G401.6 (cell line): ENCODE results near the gene CEBPA.

Experiments used
- FAIRE-seq: peaks from 2 replicates; lab custom pipeline; 2012; peaks lifted over from hg19 to GRCh38; lab: Jason Lieb, UNC

Gene CEBPA

DNA sequence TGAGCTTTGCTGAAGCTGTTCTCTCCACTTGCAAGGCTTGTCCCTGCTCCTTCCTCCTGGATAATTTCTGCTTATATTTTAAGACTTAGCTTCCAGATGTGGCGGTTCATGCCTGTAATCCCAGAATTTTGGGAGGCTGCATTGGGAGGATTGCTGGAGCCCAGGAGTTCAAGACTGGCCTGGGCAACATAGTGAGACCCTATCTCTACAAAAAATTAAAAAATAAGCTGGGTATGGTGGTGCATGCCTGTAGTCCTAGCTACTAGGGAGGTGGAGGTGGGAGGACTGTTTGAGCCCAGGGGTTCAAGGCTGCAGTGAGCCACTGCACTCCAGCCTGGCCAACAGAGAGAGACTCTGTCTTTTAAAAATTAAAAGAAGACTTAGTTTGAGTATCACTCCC is 31.6 kb downstream of the CEBPA start:
- no peak for FAIRE-seq

DNA sequence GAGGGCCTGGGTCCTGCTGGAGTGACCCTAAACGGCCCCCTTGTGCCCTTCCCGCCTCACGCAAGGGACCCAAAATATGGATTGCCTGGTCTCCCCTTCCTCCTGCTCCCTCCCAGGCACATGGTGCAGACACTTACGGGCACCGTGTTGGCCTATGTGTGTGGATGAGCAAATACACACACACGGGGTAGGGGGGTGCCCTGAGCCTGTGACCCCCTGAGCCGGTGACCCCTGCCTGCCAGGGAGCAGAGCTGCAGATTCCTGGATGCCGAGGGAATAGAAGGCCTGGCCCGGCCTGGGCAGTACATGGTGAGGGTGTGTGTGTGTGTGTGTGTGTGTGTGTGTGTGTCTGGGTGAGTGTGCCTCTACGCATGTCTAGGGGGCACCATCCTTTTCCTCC is 33.3 kb downstream of the CEBPA start:
- no peak for FAIRE-seq

- FAIRE-seq = no peak
Measured at GRCh38 chr19:33268162-33268991, 34.0 kb downstream of the CEBPA start.

- no peak for FAIRE-seq
Measured at GRCh38 chr19:33267706-33268105, 34.6 kb downstream of the CEBPA start.

DNA sequence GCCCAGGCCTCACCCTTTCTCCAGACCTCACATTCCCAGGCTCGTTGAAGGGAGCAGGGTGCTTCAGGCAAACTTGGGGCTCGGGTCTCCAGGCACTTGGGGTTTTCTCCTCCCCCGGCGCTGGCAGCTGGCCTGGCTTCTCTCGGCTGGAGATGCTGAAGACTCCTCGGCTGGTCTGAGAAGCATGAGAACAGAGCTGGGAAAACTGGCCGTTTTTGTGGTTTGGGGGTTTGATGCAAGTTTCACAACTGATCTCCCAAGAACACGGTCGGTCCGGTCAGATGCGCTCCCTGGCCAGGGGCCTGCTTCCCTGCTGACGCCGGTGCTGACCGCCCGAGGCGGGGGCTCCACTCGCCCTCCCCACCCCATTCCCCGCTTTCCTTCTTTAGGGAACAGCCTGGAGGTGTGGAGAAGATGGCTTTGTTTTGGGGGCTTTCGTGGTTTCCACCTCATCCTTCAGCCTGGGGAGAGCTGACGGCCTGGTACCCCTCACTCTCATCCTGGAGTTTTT is 35.3 kb downstream of the CEBPA start:
- FAIRE-seq = no peak

DNA sequence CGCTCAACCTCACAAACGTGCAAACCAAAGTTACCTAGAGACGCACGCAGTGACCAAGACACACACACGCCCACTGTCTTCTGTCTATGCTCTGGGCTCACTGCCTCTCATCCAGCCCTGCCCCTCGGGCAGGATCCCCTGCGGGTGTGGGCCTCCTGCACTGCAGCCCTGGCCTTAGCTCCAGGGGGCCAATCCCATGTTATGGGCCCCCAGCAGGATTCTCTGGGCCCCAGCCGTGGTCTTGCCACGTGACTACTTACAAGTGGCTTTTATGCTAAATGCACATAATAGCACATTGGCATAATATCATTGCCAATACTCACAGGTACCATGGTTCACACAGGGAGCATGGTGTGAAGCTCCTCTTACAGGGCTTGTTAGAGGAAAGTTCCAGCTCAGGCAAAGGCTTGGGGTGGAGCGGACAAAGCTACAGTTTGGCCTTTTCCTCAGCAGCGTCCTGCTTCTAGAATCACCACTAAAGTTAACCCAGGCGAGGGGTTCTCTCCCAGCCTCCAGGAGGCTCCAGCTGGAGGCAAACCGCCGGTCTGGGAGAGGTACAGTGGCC is 37.4 kb downstream of the CEBPA start:
- no peak for FAIRE-seq

DNA sequence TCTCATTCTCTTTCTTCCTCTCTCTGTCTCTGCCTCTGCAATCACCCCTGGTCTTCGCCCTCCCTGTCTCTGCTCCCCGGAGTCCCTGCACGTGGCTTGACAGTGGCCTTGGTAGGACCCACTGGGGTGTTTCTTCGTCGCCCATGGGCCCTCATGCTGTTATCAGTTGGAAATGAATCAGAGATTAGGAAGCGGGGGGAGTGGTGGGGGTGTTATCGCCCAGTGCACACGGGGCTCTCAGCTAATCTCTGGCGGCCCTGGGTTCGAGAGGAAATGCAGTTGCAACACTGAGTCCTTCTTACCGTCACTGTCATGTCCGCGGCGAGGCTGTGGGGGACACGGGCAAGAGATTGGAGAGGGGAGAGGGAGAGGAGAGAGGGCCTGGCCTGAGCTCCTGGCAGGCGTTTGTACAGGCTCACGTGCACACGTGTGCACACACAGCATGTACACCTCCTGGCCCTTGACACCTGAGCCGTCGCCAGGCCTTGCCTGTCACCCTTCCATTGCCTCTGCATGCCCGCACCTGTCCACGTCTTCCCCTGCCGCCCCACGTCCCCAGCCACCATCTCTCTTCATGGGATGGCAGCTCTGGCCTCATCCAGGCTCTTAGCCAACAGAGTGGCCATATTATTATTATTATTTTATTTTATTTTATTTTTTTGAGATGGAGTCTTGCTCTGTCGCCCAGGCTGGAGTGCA is 38.9 kb downstream of the CEBPA start:
- no peak for FAIRE-seq

DNA sequence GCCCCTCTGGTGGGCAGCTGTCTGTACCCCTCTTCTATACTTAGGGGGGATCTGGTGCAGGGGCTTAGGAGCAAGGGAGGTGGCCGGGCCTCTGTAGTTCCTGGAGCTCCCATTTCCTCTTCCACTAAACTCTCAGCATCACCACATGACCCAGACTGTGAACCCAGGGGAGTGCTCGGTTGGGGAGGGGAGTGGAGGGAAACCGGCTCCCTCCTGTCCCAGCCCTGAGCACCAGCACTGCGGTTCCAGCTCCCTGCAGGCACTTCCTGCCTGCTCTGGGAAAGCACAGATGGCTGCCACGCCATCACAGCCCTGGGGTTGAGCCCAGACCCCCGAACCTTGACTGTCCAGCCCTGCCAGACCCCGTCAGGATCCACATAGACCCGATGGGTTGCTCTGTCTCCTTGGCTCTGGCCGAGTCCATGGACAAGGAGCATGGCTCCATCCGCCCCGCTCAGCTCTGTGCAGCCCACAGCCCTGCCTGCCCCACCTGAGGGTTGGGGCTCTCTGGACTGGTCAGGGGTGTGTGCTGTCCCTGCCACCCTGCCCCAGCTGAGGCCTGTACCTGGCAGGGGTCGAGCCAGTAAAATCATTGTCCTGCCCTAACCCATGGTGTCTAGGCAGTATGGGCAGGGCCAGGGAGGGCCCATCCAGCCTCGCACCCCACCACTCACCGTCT is 40.7 kb downstream of the CEBPA start:
- FAIRE-seq = no peak

GRCh38 chr19:33260628-33261418 is 41.5 kb downstream of the CEBPA start:
- no peak for FAIRE-seq

DNA sequence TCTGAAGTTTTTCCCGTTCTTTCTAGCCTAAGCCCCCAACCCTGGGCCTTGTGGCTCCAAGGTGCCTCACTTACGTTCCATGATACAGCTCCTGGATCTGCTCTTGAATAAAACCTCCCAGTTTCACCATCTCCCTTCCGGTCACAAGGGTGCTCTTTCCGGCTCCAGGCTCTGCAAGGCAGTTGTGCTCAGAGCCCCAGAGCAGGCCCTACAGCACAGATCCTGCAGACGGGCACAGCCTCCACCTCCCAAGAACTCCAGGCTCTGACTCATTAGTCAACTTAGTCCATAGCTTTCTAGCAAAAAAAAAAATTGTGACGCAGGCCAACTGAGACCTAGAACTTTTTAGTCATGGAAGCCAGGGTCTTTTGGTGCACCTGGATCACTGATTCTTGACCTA is 42.8 kb downstream of the CEBPA start:
- no peak for FAIRE-seq

GRCh38 chr19:33257828-33258227 is 44.5 kb downstream of the CEBPA start:
- no peak for FAIRE-seq

- no peak for FAIRE-seq
Measured at GRCh38 chr19:33256261-33256660, 46.1 kb downstream of the CEBPA start.

- FAIRE-seq = no peak
Measured at GRCh38 chr19:33255781-33256180, 46.6 kb downstream of the CEBPA start.

DNA sequence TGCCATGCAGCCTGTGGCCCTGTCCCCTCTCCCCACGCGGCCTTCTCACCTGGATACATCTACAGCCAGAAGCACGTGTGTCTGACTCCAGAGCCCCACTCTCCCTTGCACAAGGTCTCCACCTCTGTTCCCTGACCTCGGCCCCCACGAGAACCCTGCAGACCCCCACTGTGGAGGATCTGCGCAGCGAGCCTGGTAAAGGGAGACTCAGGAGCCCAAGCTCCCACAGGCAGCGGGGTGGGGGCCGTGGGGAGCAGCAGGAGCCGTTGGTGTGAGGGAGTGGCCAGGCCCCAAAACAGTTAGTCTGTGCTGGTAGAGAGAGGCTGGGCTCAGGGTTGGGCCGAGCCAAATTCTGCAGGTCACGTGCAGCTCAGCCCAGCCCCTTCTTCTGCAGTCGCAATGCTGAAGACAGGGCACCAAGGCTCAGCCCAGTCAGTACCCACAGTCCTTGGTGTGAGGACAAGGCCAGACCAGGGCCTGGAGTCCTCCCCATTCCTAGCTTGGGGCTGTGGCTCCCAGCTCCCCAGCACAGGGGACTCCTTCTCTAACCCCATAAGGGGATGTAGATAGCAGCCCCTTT is 48.0 kb downstream of the CEBPA start:
- no peak for FAIRE-seq

GRCh38 chr19:33252971-33253370 is 49.4 kb downstream of the CEBPA start:
- no peak for FAIRE-seq

- FAIRE-seq = no peak
Measured at GRCh38 chr19:33252418-33252962, 49.8 kb downstream of the CEBPA start.

GRCh38 chr19:33251526-33252090 is 50.7 kb downstream of the CEBPA start:
- no peak for FAIRE-seq

GRCh38 chr19:33251076-33251475 is 51.3 kb downstream of the CEBPA start:
- FAIRE-seq = no peak

DNA sequence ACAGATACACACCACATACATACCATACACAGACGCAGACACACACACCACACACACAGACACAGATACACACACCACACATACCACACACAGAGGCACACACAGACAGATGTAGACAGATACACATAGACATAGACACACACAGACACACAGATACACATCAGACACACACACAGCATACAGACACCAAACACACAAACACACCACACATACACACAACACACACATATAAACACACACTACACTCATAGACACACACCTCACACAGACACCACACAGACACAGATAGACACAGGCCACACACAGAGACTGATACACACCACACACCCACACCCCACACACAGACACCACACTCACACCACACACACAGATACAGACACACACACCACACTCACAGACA is 51.8 kb downstream of the CEBPA start:
- no peak for FAIRE-seq
